GM18861 (cell line): ENCODE measurements around the gene OPRL1.
"Not testable (repeated sequence)": the region's sequence is repeated elsewhere in the genome, so short reads cannot be mapped to it uniquely, and the experiment has no call there.

Experiments used
- ATAC-seq: cut with Tn5 transposase; IDR thresholded peaks from one replicate; pipeline ENCODE4 v1.9.1; 2021; ENCODE audit not compliant: unreplicated experiment

Gene OPRL1

DNA sequence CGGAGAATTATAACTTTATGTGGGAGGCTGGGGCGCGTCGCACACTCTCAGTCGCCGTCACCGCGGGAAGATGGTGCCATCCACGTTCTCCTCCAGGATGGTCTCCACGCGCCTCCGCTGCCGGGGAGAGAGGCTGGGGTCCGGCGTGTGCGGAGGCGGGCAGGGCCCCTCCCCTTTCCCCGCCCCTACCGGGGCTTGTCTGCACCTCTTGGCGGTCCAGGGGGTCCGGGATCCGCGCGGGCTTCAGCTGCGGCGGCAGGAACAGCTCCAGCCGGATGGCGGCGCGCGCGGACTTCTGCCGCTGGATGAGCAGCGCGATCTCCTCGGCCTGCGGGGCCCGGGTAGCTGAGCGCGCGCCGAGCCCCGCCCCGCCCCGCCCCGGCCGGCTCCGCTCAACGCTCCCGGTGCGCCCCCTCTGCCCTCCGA lies 3.5 kb downstream of the OPRL1 start:
- ATAC-seq: no peak

DNA sequence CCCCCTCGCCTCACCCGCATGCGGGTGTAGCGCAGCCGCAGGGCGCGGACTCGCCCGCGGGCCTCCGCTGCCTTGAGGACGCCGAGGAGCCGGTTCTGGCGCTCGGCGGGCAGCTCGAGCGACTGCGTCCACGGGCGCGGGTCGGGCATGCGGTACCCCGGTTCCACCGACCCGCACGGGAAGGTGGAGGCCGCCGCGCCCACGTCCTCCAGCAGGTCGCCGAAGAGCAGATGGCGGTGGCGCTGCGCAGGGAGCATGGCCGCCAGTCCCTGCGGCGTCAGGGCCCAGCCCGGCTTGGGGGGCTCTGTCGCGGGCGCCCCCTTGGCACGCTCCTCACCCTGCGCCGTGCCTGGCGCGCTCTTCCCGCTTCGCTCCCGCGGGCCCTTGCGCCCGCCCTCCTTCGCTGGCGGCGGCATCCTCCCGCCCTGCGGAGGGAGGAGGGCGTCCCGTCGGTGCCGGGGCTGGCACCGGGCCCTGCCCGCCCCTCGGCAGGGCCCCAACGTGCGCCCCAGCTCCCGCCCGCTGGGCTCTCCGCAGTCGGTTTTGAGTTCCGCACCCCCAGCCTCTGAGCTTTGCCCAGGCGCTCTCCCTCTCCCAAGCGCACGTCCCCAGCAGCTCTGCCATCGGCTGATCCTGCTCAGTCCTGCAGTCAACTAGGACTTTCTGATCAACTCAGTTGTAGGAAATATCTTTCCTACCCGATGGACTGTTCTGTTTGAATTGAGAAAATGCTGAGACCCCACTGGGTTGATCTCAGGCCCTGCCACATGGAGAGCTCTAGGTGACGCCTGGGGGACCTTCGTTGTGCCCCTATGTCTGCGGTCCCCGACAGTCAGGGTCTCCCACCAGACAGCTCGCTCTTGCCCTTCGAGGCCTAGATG lies 4.2 kb downstream of the OPRL1 start, which contains the start of gene LKAAEAR1:
Gene LKAAEAR1 (minus strand): TSS at position 595 of the 881 bp plus-strand sequence. CDS start 179 bp downstream, at position 416.
- ATAC-seq: no peak

DNA sequence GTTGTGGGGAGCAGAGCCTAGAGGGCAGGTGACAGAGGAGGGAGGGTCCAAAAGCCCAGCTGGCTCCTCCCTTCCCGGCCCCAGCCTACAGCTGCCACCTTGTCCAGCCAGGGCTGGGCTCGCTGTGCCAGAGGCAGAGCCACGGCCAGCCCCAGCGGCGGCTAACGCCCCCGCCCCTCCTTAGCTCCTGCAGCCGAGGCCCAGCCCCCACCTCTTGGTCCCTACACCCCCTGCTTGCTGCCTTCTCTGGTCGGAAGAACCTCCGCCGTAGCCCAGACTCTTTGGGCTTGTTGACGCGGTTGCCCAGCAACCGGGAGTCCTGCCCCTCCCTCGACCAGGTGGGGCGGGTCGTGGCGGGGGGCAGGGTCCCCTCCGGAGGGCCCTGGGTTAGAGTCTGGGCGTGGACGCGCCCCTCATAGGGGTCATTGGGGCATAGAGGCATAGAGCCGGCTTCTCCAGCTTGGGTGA lies 4.8 kb downstream of the OPRL1 start:
- ATAC-seq: no peak

- no peak for ATAC-seq
Measured at GRCh38 chr20:64086801-64087200, 6.9 kb downstream of the OPRL1 start.

GRCh38 chr20:64087226-64087825 lies 7.4 kb downstream of the OPRL1 start:
- not testable (repeated sequence) for ATAC-seq

DNA sequence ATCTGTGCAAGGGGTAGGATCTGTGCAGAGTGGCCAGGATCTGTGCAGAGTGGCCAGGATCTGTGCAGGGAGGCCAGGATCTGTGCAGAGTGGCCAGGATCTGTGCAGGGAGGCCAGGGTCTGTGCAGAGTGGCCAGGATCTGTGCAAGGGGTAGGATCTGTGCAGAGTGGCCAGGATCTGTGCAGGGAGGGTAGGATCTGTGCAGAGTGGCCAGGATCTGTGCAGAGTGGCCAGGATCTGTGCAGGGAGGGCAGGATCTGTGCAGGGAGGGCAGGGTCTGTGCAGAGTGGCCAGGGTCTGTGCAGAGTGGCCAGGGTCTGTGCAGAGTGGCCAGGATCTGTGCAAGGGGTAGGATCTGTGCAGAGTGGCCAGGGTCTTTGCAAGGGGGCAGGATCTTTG lies 8.7 kb downstream of the OPRL1 start:
- not testable (repeated sequence) for ATAC-seq

GRCh38 chr20:64090165-64090564 lies 10.3 kb downstream of the OPRL1 start:
- ATAC-seq: no peak

GRCh38 chr20:64091340-64091739 lies 11.5 kb downstream of the OPRL1 start:
- ATAC-seq: no peak

- ATAC-seq: no peak
Measured at GRCh38 chr20:64091770-64092169, 11.9 kb downstream of the OPRL1 start.

DNA sequence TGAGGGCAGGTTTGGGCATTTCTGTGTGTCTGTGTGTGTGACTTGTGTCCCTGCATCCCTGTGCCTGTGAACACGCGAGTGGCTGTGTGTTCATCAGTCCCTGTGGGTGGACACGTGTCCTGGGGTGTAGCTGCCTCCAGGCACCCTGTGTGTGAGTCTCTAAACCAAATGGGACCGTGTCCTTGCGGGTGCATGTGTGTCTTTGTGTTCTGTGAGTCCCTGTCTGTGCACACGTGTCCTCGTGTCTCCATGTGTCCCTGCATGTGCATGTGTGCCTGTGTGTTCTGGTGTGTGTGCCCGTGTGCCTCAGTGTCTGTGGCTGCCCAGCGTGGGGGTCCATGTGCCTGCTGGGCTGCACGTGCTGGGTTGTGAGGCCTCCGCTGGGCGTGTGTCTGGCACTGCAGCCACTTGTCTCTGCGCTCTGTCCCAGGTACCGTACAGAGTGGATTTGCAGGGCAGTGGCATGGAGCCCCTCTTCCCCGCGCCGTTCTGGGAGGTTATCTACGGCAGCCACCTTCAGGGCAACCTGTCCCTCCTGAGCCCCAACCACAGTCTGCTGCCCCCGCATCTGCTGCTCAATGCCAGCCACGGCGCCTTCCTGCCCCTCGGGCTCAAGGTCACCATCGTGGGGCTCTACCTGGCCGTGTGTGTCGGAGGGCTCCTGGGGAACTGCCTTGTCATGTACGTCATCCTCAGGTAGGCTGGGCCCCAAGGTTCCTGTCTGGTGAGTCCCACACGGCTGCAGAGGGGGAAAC lies 12.6 kb downstream of the OPRL1 start:
- ATAC-seq: no peak

- ATAC-seq: no peak
Measured at GRCh38 chr20:64093013-64093503, 13.2 kb downstream of the OPRL1 start.

DNA sequence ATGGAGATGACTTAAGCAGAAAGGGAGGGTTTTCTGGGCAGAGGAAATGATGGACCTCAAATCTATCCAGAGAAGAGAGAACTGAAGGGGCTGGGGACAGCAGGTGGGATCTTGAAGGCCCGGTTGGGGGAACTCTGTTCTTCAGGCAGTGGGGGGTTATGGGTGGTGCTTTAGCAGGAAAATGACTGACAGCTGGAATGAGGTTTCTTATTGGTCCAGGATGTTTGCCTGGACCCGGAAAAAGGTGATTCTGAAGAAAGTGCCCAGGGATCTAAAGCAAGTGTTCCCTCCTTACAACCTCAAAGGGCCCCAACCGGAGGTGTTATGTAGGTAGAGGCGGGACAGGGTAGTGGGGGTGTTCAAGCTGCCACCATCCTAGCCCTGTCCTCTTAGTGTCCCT lies 15.6 kb downstream of the OPRL1 start:
- ATAC-seq: no peak

DNA sequence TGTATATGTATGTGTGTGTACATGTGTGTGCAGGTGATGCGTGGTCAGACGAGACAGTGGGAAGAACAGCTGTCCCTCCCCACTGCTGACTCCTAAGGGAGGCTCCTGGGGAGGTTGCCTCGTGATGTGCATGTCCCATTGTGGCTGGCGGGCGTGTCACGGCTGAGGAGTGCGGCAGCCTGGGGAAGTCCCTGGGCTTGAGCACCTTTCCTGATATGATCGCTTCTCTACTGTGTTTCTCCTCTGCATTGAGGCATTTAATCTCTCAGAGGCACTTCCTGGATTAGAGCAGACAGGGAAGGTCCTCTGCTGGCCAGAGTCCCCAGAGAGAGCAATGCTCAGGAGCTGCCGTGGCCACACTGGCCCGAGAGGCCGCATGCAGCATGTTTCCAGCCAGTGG lies 16.0 kb downstream of the OPRL1 start:
- no peak for ATAC-seq

DNA sequence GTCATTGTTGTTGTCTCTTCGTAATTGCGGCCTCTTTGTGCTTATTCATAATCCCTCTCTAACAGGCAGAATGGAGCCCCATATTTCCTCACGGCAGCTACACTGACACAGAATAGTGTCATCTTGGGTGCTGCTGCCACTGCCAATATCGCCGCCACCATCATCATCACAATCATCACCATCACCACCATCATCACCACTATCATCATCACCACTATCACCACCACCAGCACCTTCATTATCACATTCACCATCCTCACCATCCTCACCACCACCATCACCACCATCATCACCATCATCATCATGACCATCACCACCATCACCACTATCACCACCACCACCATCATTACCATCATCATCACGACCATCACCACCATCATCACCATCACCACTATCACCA lies 16.7 kb downstream of the OPRL1 start:
- ATAC-seq: no peak

DNA sequence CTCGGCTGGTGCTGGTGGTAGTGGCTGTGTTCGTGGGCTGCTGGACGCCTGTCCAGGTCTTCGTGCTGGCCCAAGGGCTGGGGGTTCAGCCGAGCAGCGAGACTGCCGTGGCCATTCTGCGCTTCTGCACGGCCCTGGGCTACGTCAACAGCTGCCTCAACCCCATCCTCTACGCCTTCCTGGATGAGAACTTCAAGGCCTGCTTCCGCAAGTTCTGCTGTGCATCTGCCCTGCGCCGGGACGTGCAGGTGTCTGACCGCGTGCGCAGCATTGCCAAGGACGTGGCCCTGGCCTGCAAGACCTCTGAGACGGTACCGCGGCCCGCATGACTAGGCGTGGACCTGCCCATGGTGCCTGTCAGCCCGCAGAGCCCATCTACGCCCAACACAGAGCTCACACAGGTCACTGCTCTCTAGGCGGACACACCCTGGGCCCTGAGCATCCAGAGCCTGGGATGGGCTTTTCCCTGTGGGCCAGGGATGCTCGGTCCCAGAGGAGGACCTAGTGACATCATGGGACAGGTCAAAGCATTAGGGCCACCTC lies 18.7 kb downstream of the OPRL1 start:
- ATAC-seq: no peak

DNA sequence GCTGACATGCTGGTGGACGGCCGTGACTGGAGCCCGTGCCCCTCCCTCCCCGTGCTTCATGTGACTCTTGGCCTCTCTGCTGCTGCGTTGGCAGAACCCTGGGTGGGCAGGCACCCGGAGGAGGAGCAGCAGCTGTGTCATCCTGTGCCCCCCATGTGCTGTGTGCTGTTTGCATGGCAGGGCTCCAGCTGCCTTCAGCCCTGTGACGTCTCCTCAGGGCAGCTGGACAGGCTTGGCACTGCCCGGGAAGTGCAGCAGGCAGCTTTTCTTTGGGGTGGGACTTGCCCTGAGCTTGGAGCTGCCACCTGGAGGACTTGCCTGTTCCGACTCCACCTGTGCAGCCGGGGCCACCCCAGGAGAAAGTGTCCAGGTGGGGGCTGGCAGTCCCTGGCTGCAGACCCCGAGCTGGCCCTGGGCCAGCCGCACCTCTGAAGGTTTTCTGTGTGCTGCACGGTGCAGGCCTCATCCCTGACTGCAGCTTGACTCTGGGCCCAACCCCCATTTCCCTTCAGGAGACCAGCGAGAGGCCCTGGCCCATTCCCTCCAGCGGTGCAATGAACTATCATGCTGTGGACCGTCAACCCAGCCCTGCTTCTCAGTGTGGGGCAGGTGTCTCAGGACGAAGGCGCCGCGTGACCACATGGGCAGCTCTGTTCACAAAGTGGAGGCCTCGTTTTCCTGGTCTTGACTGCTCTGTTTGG lies 19.4 kb downstream of the OPRL1 start:
- no peak for ATAC-seq

DNA sequence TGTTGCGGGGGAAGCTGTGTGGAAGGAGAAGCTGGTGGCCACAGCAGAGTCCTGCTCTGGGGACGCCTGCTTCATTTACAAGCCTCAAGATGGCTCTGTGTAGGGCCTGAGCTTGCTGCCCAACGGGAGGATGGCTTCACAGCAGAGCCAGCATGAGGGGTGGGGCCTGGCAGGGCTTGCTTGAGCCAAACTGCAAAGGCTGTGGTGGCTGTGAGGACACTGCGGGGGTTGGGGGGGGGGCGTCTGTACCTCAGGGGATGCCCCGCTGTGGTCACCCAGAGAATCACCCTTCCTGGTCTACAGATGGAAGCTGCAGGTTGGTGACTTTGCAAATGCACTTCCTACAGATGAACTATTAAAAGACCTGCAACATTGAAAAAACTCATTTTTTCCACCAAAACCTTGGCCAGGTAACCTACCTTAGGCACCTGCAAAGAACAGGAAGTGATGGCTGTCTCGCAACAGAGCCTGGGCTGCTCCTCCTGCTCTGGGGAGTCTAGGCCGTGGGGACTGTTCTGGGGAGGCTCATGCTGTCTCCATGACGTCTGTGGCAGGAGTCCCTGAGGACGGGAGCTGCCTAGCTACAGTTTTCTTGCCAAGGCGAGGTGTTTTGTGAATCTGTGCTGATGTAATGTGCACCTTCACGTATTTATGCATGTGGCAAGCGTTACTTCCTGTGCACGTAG lies 20.1 kb downstream of the OPRL1 start:
- ATAC-seq: peak; percentile 51

GRCh38 chr20:64100566-64100888 lies 20.6 kb downstream of the OPRL1 start:
- no peak for ATAC-seq

- ATAC-seq: no peak
Measured at GRCh38 chr20:64100946-64101688, 21.2 kb downstream of the OPRL1 start.
